ENCODE data around the gene CIBAR2.
A peak's percentile ranks its signal among the peaks of the same experiment; 100 is the strongest.

CIBAR2 gene

DNA sequence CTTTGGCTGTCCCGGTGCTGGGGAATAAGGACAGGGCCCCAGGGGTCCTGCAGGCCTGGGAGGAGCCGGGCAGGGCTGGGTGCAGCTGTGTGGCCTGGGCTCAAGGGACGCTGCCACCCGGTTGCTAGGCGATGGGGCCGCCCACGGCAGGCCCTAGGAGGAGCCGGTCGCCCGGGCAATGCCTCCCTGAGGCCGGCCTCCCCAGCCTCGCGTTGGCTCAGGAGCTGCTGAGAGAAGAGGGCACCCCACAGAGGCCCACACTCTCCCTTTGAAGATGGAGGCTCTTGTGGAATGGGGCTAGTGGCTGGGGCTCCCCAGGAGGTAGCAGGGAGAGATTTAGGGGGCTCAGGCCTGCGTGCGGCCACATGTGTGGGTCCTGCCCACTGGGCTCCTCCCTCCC is at the start of gene CIBAR2:
Gene CIBAR2 (minus strand): TSS at position 109 of the 400 bp plus-strand sequence. CDS start 120 bp downstream, outside the sequence.
- Histone ChIP-seq H3K27ac (ENCODE audit: low read depth, low read length) (no peak within 1 kb of the TSS), H3K36me3 (ENCODE audit: insufficient read depth, low read length) (no peaks in the 10 kb centered on the region), H3K9ac (ENCODE audit: low read length) (no peak within 1 kb of the TSS), H3K4me1 (ENCODE audit: insufficient read depth, low read length) (no peaks in the 10 kb centered on the region), H3K4me3 (ENCODE audit: low read depth in 1 of 2, low read length in 2 of 2) (no peak within 1 kb of the TSS), H3K9me3 (ENCODE audit: low read length) (no peaks in the 10 kb centered on the region), H3K27me3 (ENCODE audit: control insufficient read depth in 1 of 2, insufficient read depth in 2 of 2, low read length in 2 of 2) (no peaks in the 10 kb centered on the region)

DNA sequence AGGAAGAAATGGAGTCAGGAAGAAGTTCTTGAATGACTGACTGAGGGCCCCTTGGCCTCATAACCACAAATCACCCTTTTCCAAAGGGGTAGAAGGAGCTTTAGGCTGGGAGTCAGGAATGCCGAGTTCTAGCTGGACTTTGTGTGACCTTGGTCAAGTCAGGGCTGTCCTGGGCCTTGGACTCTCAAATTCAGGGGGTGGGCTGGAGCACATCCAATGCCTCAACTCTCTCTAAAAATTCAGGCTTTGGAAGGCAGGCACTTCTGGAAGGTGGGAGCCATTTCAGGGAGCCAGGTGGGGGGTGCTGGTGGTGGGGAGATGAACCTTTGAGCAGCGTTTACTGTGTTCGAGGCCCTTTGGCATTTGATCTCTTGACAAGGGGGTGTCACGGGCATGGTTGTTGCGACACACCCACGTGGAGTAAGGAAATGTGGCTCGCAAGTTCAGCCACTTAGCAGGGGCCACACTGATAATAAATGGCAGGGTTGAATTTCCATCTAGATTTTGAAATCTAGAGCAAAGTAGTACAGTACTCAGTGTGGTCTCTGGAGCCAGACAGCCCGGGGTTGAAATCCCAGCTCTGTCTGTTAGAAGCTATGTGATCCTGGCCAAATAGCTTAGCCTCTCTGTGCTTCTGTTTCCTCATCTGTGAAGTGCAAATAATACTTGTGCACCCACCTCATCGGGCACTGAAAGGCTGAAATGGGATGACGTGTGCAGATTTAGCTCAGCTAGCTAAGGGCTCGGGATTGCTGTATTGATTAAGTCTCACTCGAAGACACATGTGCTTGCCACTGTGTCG is 47.1 kb upstream of the CIBAR2 start:
- Histone ChIP-seq H3K27me3 (ENCODE audit: control insufficient read depth in 1 of 2, insufficient read depth in 2 of 2, low read length in 2 of 2) (no peaks in the 10 kb centered on the region), H3K27ac (ENCODE audit: low read depth, low read length) (no peak overlapping the region), H3K9me3 (ENCODE audit: low read length) (no peaks in the 10 kb centered on the region), H3K36me3 (ENCODE audit: insufficient read depth, low read length) (no peaks in the 10 kb centered on the region), H3K4me1 (ENCODE audit: insufficient read depth, low read length) (peaks cover 32% of the 10 kb centered on the region), H3K4me3 (ENCODE audit: low read depth in 1 of 2, low read length in 2 of 2) (no peak overlapping the region), H3K9ac (ENCODE audit: low read length) (no peak overlapping the region)

DNA sequence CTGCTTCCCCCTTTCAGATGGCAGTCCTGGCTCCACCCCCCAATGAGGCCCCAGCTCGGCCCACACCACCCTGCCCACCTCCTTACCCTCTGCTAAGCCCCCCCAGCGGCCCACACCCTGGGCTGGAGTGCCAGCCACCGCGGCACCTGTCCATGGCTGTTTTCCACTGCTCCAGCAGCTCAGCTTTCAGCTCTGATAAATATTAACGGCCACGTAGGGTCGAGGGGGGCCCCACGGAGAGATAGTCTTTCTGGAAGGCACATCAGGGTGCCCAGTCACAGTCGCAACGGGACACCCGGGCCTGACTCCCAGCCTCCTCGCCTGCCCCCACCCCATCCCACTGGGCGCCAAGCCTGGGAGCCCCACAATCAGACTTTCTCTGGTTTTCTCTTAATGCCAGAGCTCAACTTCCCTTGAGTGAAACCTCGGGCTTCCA is 46.5 kb upstream of the CIBAR2 start:
- no peak overlapping the region for H3K27ac ChIP-seq (ENCODE audit: low read depth, low read length)
- no peak overlapping the region for H3K9ac ChIP-seq (ENCODE audit: low read length)
- no peaks in the 10 kb centered on the region for H3K36me3 ChIP-seq (ENCODE audit: insufficient read depth, low read length)
- H3K9me3 ChIP-seq (ENCODE audit: low read length), result no peaks in the 10 kb centered on the region
- H3K27me3 ChIP-seq (ENCODE audit: control insufficient read depth in 1 of 2, insufficient read depth in 2 of 2, low read length in 2 of 2), result no peaks in the 10 kb centered on the region
- H3K4me3 ChIP-seq (ENCODE audit: low read depth in 1 of 2, low read length in 2 of 2), result no peak overlapping the region
- peaks cover 28% of the 10 kb centered on the region for H3K4me1 ChIP-seq (ENCODE audit: insufficient read depth, low read length)

DNA sequence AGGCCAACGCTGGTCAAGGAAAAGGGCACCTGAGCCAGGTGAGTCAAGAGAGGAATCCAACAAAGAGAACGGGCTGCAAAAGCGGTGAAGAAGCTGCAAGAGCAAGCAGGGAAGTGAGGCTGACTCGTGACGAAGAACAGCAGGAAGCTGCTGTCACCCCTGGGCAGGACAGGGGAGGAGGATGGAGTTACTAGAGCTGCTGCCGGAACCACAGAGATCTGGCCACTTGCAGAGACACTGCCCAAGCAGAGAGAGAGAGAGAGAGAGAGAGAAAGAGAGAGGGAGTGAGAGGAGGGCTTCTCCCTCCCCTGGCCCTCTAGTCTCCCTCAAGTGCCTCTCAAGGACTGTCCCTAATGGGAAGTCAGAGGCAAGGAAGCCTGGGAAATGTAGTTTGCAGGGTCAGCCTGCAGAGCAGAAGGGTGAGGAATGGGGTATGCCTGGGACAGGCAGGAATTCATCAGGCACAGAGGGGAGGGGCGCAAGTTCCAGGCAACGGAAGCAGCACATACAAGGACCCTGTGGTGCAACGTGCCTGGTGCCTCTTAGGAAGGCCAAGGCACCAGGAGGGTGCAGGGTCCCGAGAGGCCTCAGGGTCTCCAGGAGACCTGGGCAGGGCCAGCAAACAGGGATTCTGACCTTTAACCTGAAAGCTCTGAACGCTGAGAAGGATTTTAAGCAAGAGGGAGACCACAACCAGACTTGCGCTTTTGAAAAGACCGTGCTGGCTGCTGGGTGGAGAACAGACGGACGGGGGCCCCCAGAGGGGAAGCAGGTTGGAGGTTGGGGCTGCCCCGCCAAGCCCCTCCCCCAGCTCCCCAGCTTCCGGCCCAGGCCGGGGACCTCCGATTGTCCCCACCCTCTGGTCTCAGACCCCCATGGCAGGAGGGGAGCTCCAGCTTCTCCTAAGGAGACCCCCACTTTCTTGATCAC is 45.8 kb upstream of the CIBAR2 start:
- no peaks in the 10 kb centered on the region for H3K9me3 ChIP-seq (ENCODE audit: low read length)
- peak overlapping the region in 1 of 2 donors; percentile 2 for H3K4me3 ChIP-seq (ENCODE audit: low read depth in 1 of 2, low read length in 2 of 2)
- H3K36me3 ChIP-seq (ENCODE audit: insufficient read depth, low read length), result no peaks in the 10 kb centered on the region
- no peak overlapping the region for H3K27ac ChIP-seq (ENCODE audit: low read depth, low read length)
- peaks cover 22% of the 10 kb centered on the region for H3K4me1 ChIP-seq (ENCODE audit: insufficient read depth, low read length)
- no peaks in the 10 kb centered on the region for H3K27me3 ChIP-seq (ENCODE audit: control insufficient read depth in 1 of 2, insufficient read depth in 2 of 2, low read length in 2 of 2)
- H3K9ac ChIP-seq (ENCODE audit: low read length), result no peak overlapping the region

DNA sequence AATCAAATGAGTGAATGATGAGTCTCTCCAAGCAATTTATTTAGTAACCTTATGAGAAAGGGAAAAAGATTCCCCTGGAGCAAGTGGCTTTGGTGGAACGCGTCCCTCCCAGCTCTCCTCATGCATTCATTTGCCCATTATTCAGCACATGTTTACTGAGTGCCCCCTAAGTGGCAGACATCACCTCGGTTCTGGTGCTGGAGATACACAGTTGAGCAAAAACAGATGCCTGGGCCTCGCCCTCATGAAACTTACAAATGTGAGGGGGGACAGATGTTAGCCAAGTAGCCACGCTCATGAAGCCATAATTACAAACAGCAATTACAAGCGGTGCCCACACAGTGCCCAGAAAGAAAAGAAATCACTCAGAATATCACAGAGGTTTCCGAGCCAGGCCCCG is 45.1 kb upstream of the CIBAR2 start:
- Histone ChIP-seq H3K9me3 (ENCODE audit: low read length) (no peaks in the 10 kb centered on the region), H3K36me3 (ENCODE audit: insufficient read depth, low read length) (no peaks in the 10 kb centered on the region), H3K27me3 (ENCODE audit: control insufficient read depth in 1 of 2, insufficient read depth in 2 of 2, low read length in 2 of 2) (no peaks in the 10 kb centered on the region), H3K4me1 (ENCODE audit: insufficient read depth, low read length) (peaks cover 16% of the 10 kb centered on the region), H3K27ac (ENCODE audit: low read depth, low read length) (no peak overlapping the region), H3K9ac (ENCODE audit: low read length) (no peak overlapping the region), H3K4me3 (ENCODE audit: low read depth in 1 of 2, low read length in 2 of 2) (peak overlapping the region in 1 of 2 donors; percentile 2)

DNA sequence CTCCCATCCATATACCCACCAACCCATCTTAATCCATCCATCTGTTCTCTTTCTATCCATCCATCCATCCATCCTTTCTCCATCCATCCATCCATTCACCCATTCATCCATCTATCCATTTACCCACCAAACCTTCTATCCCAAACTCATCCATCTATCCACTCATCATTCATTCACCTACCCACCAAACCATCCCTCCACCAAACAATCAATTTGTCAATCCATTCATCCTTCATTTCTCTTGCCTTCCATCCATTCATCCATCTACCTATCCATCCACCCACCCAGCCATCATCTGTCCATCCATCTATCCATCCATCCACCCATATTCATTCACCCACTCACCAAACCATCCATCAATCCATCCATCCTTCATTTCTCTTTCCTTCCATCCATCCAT is 44.6 kb upstream of the CIBAR2 start:
- Histone ChIP-seq H3K9me3 (ENCODE audit: low read length) (no peaks in the 10 kb centered on the region), H3K36me3 (ENCODE audit: insufficient read depth, low read length) (no peaks in the 10 kb centered on the region), H3K4me1 (ENCODE audit: insufficient read depth, low read length) (peaks cover 16% of the 10 kb centered on the region), H3K9ac (ENCODE audit: low read length) (no peak overlapping the region), H3K4me3 (ENCODE audit: low read depth in 1 of 2, low read length in 2 of 2) (no peak overlapping the region), H3K27ac (ENCODE audit: low read depth, low read length) (no peak overlapping the region), H3K27me3 (ENCODE audit: control insufficient read depth in 1 of 2, insufficient read depth in 2 of 2, low read length in 2 of 2) (no peaks in the 10 kb centered on the region)

DNA sequence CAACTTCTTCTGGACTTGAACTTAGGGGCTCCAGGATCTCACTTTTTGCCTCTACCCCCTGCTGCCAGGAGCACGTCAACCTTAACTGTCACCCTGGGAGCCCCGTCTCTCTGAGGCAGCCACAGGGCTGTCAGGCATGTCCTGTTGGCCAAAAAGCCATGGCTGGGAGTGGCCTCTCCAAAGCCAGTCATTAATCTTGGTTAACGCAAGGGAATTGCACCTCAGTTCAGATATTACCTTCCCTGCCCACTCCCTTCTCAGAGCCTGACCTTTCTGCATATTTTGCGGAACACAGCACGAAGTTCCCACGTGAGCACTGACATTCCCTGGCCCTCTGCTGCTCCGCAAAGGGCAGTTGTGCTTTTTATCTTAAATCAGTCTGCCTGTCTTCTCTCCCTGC is 44.2 kb upstream of the CIBAR2 start:
- Histone ChIP-seq H3K27me3 (ENCODE audit: control insufficient read depth in 1 of 2, insufficient read depth in 2 of 2, low read length in 2 of 2) (no peaks in the 10 kb centered on the region), H3K27ac (ENCODE audit: low read depth, low read length) (no peak overlapping the region), H3K9ac (ENCODE audit: low read length) (no peak overlapping the region), H3K36me3 (ENCODE audit: insufficient read depth, low read length) (no peaks in the 10 kb centered on the region), H3K4me1 (ENCODE audit: insufficient read depth, low read length) (peaks cover 18% of the 10 kb centered on the region), H3K9me3 (ENCODE audit: low read length) (no peaks in the 10 kb centered on the region), H3K4me3 (ENCODE audit: low read depth in 1 of 2, low read length in 2 of 2) (no peak overlapping the region)

DNA sequence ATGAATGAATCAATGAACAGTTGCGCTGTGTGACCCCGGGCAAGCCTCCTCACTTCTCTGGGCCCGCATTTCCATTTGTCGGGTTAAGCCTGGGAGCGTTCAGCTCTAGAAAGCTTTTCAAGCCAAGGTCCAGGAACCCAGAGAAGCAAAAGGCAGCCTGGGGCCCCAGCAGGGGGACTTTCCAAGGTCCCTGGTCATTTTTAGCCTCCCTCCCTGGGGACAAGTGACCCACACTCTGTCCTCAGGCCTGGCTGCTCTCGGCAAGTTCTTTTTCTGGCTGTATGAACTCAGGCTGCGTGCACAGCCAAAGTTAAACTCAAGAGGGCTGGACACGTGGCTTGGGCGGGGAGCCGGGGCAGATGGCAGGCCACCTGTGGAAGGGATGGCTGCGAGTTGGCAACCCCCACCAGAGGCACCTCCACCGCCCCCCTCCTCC is 41.4 kb upstream of the CIBAR2 start:
- H3K4me1 ChIP-seq (ENCODE audit: insufficient read depth, low read length), result peaks cover 35% of the 10 kb centered on the region
- no peaks in the 10 kb centered on the region for H3K27me3 ChIP-seq (ENCODE audit: control insufficient read depth in 1 of 2, insufficient read depth in 2 of 2, low read length in 2 of 2)
- H3K27ac ChIP-seq (ENCODE audit: low read depth, low read length), result no peak overlapping the region
- no peak overlapping the region for H3K4me3 ChIP-seq (ENCODE audit: low read depth in 1 of 2, low read length in 2 of 2)
- H3K9me3 ChIP-seq (ENCODE audit: low read length), result no peaks in the 10 kb centered on the region
- H3K9ac ChIP-seq (ENCODE audit: low read length), result no peak overlapping the region
- no peaks in the 10 kb centered on the region for H3K36me3 ChIP-seq (ENCODE audit: insufficient read depth, low read length)

DNA sequence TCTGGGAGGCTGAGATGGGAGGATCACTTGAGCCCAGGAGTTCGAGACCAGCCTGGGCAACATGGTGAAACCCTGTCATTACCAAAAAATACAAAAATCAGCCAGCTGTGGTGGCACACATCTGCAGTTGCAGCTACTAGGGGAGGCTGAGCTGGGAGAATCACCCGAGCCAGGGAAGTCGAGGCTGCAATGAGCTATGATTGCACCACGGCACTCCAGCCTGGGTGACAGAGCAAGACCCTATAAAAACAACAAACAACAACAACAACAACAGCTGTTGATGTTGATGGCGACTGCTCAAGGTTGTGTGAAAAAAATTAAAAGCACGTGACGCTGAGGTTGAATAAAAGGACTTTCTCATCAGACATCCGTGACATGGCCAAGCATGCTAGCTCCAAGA is 40.8 kb upstream of the CIBAR2 start:
- Histone ChIP-seq H3K27me3 (ENCODE audit: control insufficient read depth in 1 of 2, insufficient read depth in 2 of 2, low read length in 2 of 2) (no peaks in the 10 kb centered on the region), H3K4me3 (ENCODE audit: low read depth in 1 of 2, low read length in 2 of 2) (no peak overlapping the region), H3K4me1 (ENCODE audit: insufficient read depth, low read length) (peaks cover 35% of the 10 kb centered on the region), H3K9me3 (ENCODE audit: low read length) (no peaks in the 10 kb centered on the region), H3K27ac (ENCODE audit: low read depth, low read length) (no peak overlapping the region), H3K9ac (ENCODE audit: low read length) (no peak overlapping the region), H3K36me3 (ENCODE audit: insufficient read depth, low read length) (no peaks in the 10 kb centered on the region)

DNA sequence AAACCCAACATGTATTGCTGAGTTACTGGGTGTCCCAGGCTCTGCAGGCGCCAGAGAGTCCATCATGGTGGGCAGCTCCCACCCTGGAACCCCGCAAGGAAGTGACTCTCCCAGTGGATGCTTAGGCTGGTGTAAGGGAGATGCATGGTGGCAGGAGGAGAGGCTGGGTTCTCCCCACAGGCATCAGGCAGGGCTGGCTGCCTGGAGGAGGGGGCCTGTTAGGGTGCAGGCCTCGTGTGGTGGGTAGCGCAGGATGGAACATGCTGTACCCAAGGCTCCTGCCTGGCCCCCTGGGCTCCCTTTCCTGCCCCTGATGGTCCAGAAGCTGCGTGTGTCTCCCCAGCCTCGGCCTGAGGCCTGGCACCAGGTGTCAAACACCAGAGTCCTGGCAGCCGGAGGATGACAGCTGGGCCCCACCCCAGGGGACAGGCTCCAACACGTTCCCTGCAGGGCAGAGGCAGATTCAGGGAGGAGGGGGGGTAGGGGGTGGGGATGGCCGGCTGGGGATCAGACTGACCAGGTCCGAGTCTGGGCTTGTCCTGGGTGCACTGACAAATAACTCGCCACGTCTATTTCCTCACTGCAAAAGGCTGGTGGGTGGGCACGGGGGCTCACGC is 40.2 kb upstream of the CIBAR2 start:
- H3K36me3 ChIP-seq (ENCODE audit: insufficient read depth, low read length), result no peaks in the 10 kb centered on the region
- H3K27ac ChIP-seq (ENCODE audit: low read depth, low read length), result peak overlapping the region; percentile 73
- H3K9me3 ChIP-seq (ENCODE audit: low read length), result no peaks in the 10 kb centered on the region
- peaks cover 35% of the 10 kb centered on the region for H3K4me1 ChIP-seq (ENCODE audit: insufficient read depth, low read length)
- no peak overlapping the region for H3K4me3 ChIP-seq (ENCODE audit: low read depth in 1 of 2, low read length in 2 of 2)
- no peaks in the 10 kb centered on the region for H3K27me3 ChIP-seq (ENCODE audit: control insufficient read depth in 1 of 2, insufficient read depth in 2 of 2, low read length in 2 of 2)
- no peak overlapping the region for H3K9ac ChIP-seq (ENCODE audit: low read length)

All from muscle layer of colon (tissue), 2 donors.